Thoracic aorta (tissue), 2 donors: ENCODE results near the gene SEC61A2. TPM values are rescaled to one million over a fixed set of nuclear protein-coding genes. Genes with fewer than 3 reads are reported as not detected.

Experiments
- ATAC-seq: fragments of 150-250 bp; one replicate; pipeline ENCODE4 v1.8.0; 2017; ENCODE audit warnings: low read depth; ENCODE audit not compliant: insufficient number of reproducible peaks, low FRiP score
- DNase-seq: peaks from one replicate; pipeline ENCODE4 v3.0.0-alpha.2; 2020; ENCODE audit warnings: low spot score
- H3K27ac ChIP-seq, 2 donors: fragments of 200-600 bp; sonication (generic); 1 replicate in 1 of 2; 2 replicates in 1 of 2; pipeline ENCODE4 v1.5.1; 2016; ENCODE audit warnings: mild to moderate bottlenecking in 2 of 2, moderate library complexity in 2 of 2
- H3K27me3 ChIP-seq: fragments of 200-600 bp; sonication (generic); replicated peaks from 2 replicates; pipeline ENCODE4 v1.6.0; 2016; ENCODE audit warnings: mild to moderate bottlenecking; ENCODE audit not compliant: insufficient read depth
- H3K36me3 ChIP-seq: fragments of 200-600 bp; sonication (generic); one replicate; pipeline ENCODE4 v1.5.1; 2016
- H3K4me1 ChIP-seq, 2 donors: fragments of 200-600 bp; sonication (generic); 1 replicate in 1 of 2; 2 replicates in 1 of 2; pipeline versions ENCODE4 v1.5.1 to v1.6.0; 2016; ENCODE audit warnings: low read depth in 2 of 2, mild to moderate bottlenecking in 1 of 2; ENCODE audit not compliant: control insufficient read depth in 1 of 2
- H3K4me3 ChIP-seq: fragments of 200-600 bp; sonication (generic); 2 replicates; pipeline ENCODE4 v1.5.1; 2016; ENCODE audit warnings: mild to moderate bottlenecking
- H3K9me3 ChIP-seq: fragments of 200-600 bp; sonication (generic); 2 replicates; pipeline ENCODE4 v1.5.1; 2016
- CTCF ChIP-seq: fragments of 200-600 bp; sonication (generic); IDR thresholded peaks from one replicate; pipeline ENCODE4 v1.5.1; 2019; ENCODE audit warnings: antibody characterized with exemption
- total RNA-seq, 2 donors: library from RNA; depleted of rRNA; stranded (reverse); fragments of >200 nt; gene quantifications; one replicate each; pipeline versions ENCODE4 v1.1.0 to v1.2.3, GENCODE V29; 2016

SEC61A2 gene
- total RNA-seq, 2 donors from 2014 or later: 3.5 to 15.4 TPM

GRCh38 chr10:12181065-12181775, 51.7 kb downstream of the SEC61A2 start:
- Histone ChIP-seq H3K36me3 (peaks cover 24% of the 10 kb centered on the region), H3K4me1 (no peaks in the 10 kb centered on the region), H3K4me3 (no peak overlapping the region), H3K9me3 (no peaks in the 10 kb centered on the region), H3K27me3 (no peaks in the 10 kb centered on the region), H3K27ac (no peak overlapping the region)
- TF ChIP-seq CTCF: no peak
- ATAC-seq (no peak), DNase-seq (no peak)

DNA sequence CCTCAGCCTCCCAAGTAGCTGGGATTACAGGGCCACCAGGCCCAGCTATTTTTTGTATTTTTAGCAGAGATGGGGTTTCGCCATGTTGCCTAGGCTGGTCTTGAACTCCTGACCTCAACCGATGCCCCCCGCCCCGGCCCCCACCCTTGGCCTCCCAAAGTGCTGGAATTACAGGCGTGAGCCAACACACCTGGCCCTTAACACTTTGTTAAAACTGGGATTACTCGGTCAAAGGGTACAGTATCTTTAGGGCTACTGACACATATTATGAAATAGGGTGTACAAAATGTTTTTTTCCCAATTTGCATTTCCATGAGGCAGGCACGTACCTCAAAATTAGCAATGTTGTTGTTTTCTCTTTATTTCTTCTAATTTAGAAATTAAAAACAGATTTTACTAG, 54.7 kb downstream of the SEC61A2 start:
- no peak for ATAC-seq
- no peak for DNase-seq
- peaks cover 11% of the 10 kb centered on the region for H3K36me3 ChIP-seq
- H3K4me1 ChIP-seq: no peaks in the 10 kb centered on the region
- H3K27ac ChIP-seq: no peak overlapping the region
- no peak overlapping the region for H3K4me3 ChIP-seq
- H3K27me3 ChIP-seq: no peaks in the 10 kb centered on the region
- no peak for TF ChIP-seq CTCF
- H3K9me3 ChIP-seq: no peaks in the 10 kb centered on the region

DNA sequence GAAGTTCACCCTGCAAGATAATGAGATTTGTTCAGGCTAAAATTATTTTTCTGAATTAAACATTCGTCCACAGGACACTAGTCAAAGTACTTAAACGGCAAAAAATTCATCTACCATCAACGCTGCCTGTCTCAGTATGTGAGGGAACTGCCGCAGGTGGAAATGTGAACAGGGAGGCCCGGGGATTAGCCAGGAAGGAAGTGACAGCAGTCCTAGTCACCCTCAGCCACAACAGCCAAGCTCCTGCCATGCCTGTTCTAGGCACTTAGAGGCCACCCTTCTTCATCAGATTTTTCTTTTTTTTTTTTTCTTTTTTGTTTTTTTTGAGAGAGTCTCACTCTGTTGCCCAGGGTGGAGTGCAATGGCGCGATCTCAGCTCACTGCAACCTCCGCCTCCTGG, 56.8 kb downstream of the SEC61A2 start:
- H3K4me1 ChIP-seq: no peaks in the 10 kb centered on the region
- DNase-seq (no peak), ATAC-seq (no peak)
- no peak for TF ChIP-seq CTCF
- H3K27ac ChIP-seq: no peak overlapping the region
- no peaks in the 10 kb centered on the region for H3K9me3 ChIP-seq
- H3K36me3 ChIP-seq: peaks cover 4% of the 10 kb centered on the region
- no peak overlapping the region for H3K4me3 ChIP-seq
- H3K27me3 ChIP-seq: no peaks in the 10 kb centered on the region

DNA sequence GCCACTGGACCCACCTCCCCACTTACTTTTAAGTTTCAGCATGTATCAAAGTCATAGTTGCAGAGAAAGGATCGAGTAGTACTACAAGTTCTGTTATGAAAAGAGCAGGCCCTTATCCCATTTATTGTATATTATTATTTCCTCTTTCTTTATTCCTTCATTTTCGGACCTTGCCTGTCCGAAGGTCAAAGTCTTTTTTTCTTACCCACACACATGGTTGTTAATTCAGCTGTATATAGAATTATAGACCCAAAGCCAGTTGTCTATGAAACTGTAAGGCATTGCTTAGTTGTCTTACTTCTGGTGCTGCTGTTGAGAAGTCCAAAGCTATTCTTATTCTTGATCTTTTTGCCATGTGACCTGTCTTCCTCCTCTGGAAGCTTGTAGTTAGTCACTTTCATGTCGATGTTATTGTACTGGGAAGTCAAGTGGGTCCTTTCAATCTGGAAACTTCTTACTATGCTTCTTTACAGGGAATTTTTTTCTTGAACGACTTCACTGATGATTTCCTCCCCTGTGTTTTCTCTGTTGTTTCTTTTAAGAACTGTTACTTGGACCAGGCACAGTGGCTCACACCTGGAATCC, 57.9 kb downstream of the SEC61A2 start:
- peaks cover 4% of the 10 kb centered on the region for H3K36me3 ChIP-seq
- no peaks in the 10 kb centered on the region for H3K27me3 ChIP-seq
- no peak for DNase-seq
- no peak overlapping the region for H3K4me3 ChIP-seq
- no peak for ATAC-seq
- TF ChIP-seq CTCF: no peak
- no peak overlapping the region for H3K27ac ChIP-seq
- no peaks in the 10 kb centered on the region for H3K9me3 ChIP-seq
- H3K4me1 ChIP-seq: no peaks in the 10 kb centered on the region

GRCh38 chr10:12188656-12189055, 59.2 kb downstream of the SEC61A2 start:
- no peaks in the 10 kb centered on the region for H3K27me3 ChIP-seq
- ATAC-seq (no peak), DNase-seq (no peak)
- no peak overlapping the region for H3K4me3 ChIP-seq
- peak overlapping the region in 1 of 2 donors; percentile 26 for H3K27ac ChIP-seq
- H3K36me3 ChIP-seq: peaks cover 4% of the 10 kb centered on the region
- H3K4me1 ChIP-seq: peaks cover 2 to 10% of the 10 kb centered on the region in 2 donors
- no peak for TF ChIP-seq CTCF
- no peaks in the 10 kb centered on the region for H3K9me3 ChIP-seq
